SK-N-SH (cell line): ENCODE measurements around the gene BTF3L4. TPM values are rescaled to one million over a fixed set of nuclear protein-coding genes. Genes with fewer than 3 reads are reported as not detected.

Source experiments
- CTCF ChIA-PET: fragments of 300-600, 350-600 bp; formaldehyde crosslinking; extraction: SDS; loops from one replicate; lab custom pipeline; 2021; lab: Yijun Ruan, JAX
- POLR2A ChIA-PET: fragments of 350-600 bp; sonication (Branson Sonifier 250); formaldehyde crosslinking; extraction: SDS; loops from one replicate; lab custom pipeline; 2020; ENCODE audit warnings: antibody characterized with exemption, inconsistent platforms; lab: Yijun Ruan, JAX
- DNase-seq: peaks from one replicate; pipeline ENCODE4 v3.0.0; 2012
- H2AFZ ChIP-seq: fragments of 200-600 bp; sonication (generic); 2 replicates; pipeline ENCODE4 v1.8.1; 2016; ENCODE audit warnings: antibody characterized with exemption, mild to moderate bottlenecking, low read depth
- H3F3A ChIP-seq: fragments of 200-600 bp; sonication (generic); replicated peaks from 2 replicates; pipeline ENCODE3; 2016; ENCODE audit warnings: antibody characterized with exemption, mild to moderate bottlenecking; ENCODE audit not compliant: insufficient read depth
- H3K27ac ChIP-seq, 2 experiments: fragments of 200-500 bp in 1 of 2; fragments of 200-600 bp in 1 of 2; sonication (Bioruptor generic) in 1 of 2; sonication (generic), shearing (Covaris generic) in 1 of 2; 2 replicates each; pipeline versions ENCODE4 v1.5.1 to v1.6.1; 2014 to 2016; ENCODE audit warnings: low read depth in 2 of 2, inconsistent platforms in 1 of 2, low read length in 1 of 2, mild to moderate bottlenecking in 1 of 2, mixed read lengths in 1 of 2
- H3K27me3 ChIP-seq: fragments of 200-600 bp; sonication (generic), shearing (Covaris generic); 2 replicates; pipeline ENCODE4 v1.6.1; 2016; ENCODE audit warnings: mixed run types; ENCODE audit not compliant: insufficient read depth
- H3K36me3 ChIP-seq, 2 experiments: fragments of 200-500 bp in 1 of 2; fragments of 200-600 bp in 1 of 2; sonication (Bioruptor generic) in 1 of 2; sonication (generic) in 1 of 2; replicated peaks in 1 of 2; 2 replicates each; pipeline versions ENCODE3 to v1.5.1; 2014 to 2016; ENCODE audit warnings: low read length in 1 of 2, mild to moderate bottlenecking in 1 of 2; ENCODE audit not compliant: insufficient read depth in 2 of 2, control insufficient read depth in 1 of 2
- H3K4me1 ChIP-seq, 2 experiments: fragments of 200-500 bp in 1 of 2; fragments of 200-600 bp in 1 of 2; sonication (Bioruptor generic) in 1 of 2; sonication (generic), shearing (Covaris generic) in 1 of 2; 2 replicates each; pipeline versions ENCODE4 v1.5.1 to v1.6.1; 2014 to 2016; ENCODE audit warnings: low read depth in 1 of 2, low read length in 1 of 2, mixed run types in 1 of 2; ENCODE audit not compliant: insufficient read depth in 2 of 2, control insufficient read depth in 1 of 2
- H3K4me2 ChIP-seq: fragments of 200-600 bp; sonication (generic), shearing (Covaris generic); 2 replicates; pipeline ENCODE4 v1.6.1; 2017; ENCODE audit warnings: mixed run types
- H3K4me3 ChIP-seq, 2 experiments: fragments of 200-500 bp in 1 of 2; fragments of 200-600 bp in 1 of 2; sonication (Bioruptor generic) in 1 of 2; sonication (generic), shearing (Covaris generic) in 1 of 2; 2 replicates each; pipeline versions ENCODE4 v1.5.1 to v1.8.1; 2014 to 2016; ENCODE audit warnings: low read depth in 2 of 2, inconsistent platforms in 1 of 2, low read length in 1 of 2, mild to moderate bottlenecking in 1 of 2, mixed read lengths in 1 of 2, moderate library complexity in 1 of 2
- H3K79me2 ChIP-seq: fragments of 200-600 bp; sonication (generic); 2 replicates; pipeline ENCODE4 v1.8.1; 2017; ENCODE audit warnings: mild to moderate bottlenecking; ENCODE audit not compliant: insufficient read depth
- H3K9ac ChIP-seq: fragments of 200-600 bp; sonication (generic); 2 replicates; pipeline ENCODE4 v1.6.1; 2017; ENCODE audit warnings: mixed run types
- H3K9me2 ChIP-seq: fragments of 200-600 bp; sonication (generic); 2 replicates; pipeline ENCODE4 v1.6.1; 2017; ENCODE audit warnings: mixed run types
- H3K9me3 ChIP-seq: fragments of 200-600 bp; sonication (generic); 2 replicates; pipeline ENCODE4 v1.6.1; 2017; ENCODE audit warnings: mixed run types, mild to moderate bottlenecking, moderate library complexity
- H4K20me1 ChIP-seq: fragments of 200-600 bp; sonication (generic); 2 replicates; pipeline ENCODE4 v1.6.1; 2017; ENCODE audit warnings: mild to moderate bottlenecking, mixed run types; ENCODE audit not compliant: insufficient read depth
- CTCF ChIP-seq: fragments of 200-600 bp; sonication (generic); IDR thresholded peaks from 2 replicates; pipeline ENCODE4 v1.6.1; 2017; ENCODE audit warnings: antibody characterized with exemption, mild to moderate bottlenecking, moderate library complexity
- ELF1 ChIP-seq: IDR thresholded peaks from 2 replicates; pipeline ENCODE4 v1.4.0; 2012
- EP300 ChIP-seq, 2 experiments: IDR thresholded peaks; 2 replicates each; pipeline versions ENCODE4 v1.4.0 to v1.6.1; 2012; ENCODE audit warnings: borderline replicate concordance in 1 of 2, low read depth in 1 of 2, low read length in 1 of 2
- FOSL2 ChIP-seq: IDR thresholded peaks from 2 replicates; pipeline ENCODE4 v1.4.0; 2012; ENCODE audit warnings: low read depth, mild to moderate bottlenecking, moderate library complexity, borderline replicate concordance
- FOXM1 ChIP-seq: IDR thresholded peaks from 2 replicates; pipeline ENCODE4 v1.4.0; 2012; ENCODE audit warnings: low read depth, mild to moderate bottlenecking
- MEF2A ChIP-seq: IDR thresholded peaks from 2 replicates; pipeline ENCODE4 v1.4.0; 2012; ENCODE audit warnings: low read depth, borderline replicate concordance
- MXI1 ChIP-seq: IDR thresholded peaks from 2 replicates; pipeline ENCODE4 v1.6.1; 2012; ENCODE audit warnings: mild to moderate bottlenecking, low read depth, low read length, improper control_type of control experiment
- PBX3 ChIP-seq: IDR thresholded peaks from 2 replicates; pipeline ENCODE4; 2012
- POLR2AphosphoS5 ChIP-seq: IDR thresholded peaks from 2 replicates; pipeline ENCODE4 v1.6.1; 2012; ENCODE audit warnings: low read depth, low read length
- RFX5 ChIP-seq: IDR thresholded peaks from 2 replicates; pipeline ENCODE4 v1.6.1; 2012; ENCODE audit warnings: mild to moderate bottlenecking, improper control_type of control experiment, low read length
- RXRA ChIP-seq: IDR thresholded peaks from 2 replicates; pipeline ENCODE4 v1.4.0; 2012; ENCODE audit warnings: low read depth, mild to moderate bottlenecking, borderline replicate concordance
- SIN3A ChIP-seq: IDR thresholded peaks from 2 replicates; pipeline ENCODE4 v1.6.1; 2012; ENCODE audit warnings: low read depth, mild to moderate bottlenecking, low read length, moderate library complexity, borderline replicate concordance
- TAF1 ChIP-seq: IDR thresholded peaks from 2 replicates; pipeline ENCODE4 v1.6.1; 2012; ENCODE audit warnings: low read depth, mild to moderate bottlenecking, low read length, moderate library complexity, borderline replicate concordance
- TCF12 ChIP-seq: IDR thresholded peaks from 2 replicates; pipeline ENCODE4 v1.4.0; 2012
- ZBTB33 ChIP-seq: IDR thresholded peaks from 2 replicates; pipeline ENCODE4 v1.4.0; 2012; ENCODE audit warnings: low read depth, borderline replicate concordance
- WGBS: methylation state at CpG from one replicate; pipeline ENCODE4 v1.1.6; 2017; ENCODE audit warnings: low lambda C conversion rate; 5-methylcytosine and 5-hydroxymethylcytosine counted together
- polyA plus RNA-seq, 3 experiments: library from polyadenylated mRNA; depleted of rRNA; stranded (reverse); fragments of >200 nt; gene quantifications; 2 replicates each; pipeline ENCODE4 v1.2.3, GENCODE V29; 2012
- TF ChIP-seq, protein P1 (sequence below): fragments of 150-350 bp; IDR thresholded peaks from 2 replicates; pipeline ENCODE4 v1.6.1; 2016; ENCODE audit warnings: mild to moderate bottlenecking, low read depth, low read length

The BTF3L4 gene
- polyA plus RNA-seq, 1 of the 3 experiments (the other 2 are of a cell fraction), result 26.1 TPM

DNA sequence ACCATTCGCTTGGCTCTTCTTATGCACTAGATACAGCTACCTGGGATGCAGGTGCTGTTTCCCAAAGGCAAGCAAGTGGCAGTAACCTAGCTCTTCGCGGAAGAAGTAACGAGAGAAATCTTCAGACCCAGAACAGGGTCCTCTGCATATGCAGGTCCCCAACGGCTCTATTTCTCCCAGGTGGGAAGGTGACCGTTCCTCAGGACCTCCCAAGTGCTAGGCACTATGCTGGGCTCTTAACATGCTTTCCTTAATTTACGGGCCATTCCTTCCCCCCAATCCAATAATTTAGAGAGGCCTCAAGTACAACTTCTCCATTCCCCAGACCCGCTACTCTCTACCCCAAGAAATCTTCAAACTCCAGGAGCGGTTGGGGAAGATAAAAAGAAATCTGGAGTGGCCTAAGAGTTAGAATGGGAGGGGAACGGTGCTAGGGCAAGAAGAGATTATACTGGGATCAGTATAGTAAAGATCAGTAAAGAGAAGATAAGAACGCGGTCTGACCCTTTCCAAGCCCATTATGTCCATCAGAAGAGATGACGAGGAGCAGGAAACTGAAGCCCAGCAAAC lies 1.5 kb upstream of the BTF3L4 start:
- Histone ChIP-seq H3K36me3 (peaks cover 17 to 29% of the 10 kb centered on the region in 2 experiments), H3K9me2 (no peaks in the 10 kb centered on the region), H3K27me3 (no peaks in the 10 kb centered on the region), H3K9me3 (no peaks in the 10 kb centered on the region), H4K20me1 (peaks cover 6% of the 10 kb centered on the region; the same call in 1 of the 2 replicates), H3K27ac (peak overlapping the region; percentile 87 to 98), H2AFZ (peak overlapping the region; percentile 83), H3K4me3 (peak overlapping the region; percentile 91 to 98), H3K9ac (peak overlapping the region; percentile 87), H3K79me2 (peaks cover 84% of the 10 kb centered on the region), H3K4me1 (peaks cover 13 to 19% of the 10 kb centered on the region in 2 experiments), H3K4me2 (peak overlapping the region; percentile 92), H3F3A (peaks cover 13% of the 10 kb centered on the region)
- POLR2A ChIA-PET, result interaction anchor here (0.7 to 1.4 kb wide), 8 partner anchors 18 to 311 kb away, joined by 3 to 15 read pairs (median 4); partner anchors contain the start of genes CC2D1B and KTI12
- DNase-seq, result no peak
- TF ChIP-seq, protein P1, sequence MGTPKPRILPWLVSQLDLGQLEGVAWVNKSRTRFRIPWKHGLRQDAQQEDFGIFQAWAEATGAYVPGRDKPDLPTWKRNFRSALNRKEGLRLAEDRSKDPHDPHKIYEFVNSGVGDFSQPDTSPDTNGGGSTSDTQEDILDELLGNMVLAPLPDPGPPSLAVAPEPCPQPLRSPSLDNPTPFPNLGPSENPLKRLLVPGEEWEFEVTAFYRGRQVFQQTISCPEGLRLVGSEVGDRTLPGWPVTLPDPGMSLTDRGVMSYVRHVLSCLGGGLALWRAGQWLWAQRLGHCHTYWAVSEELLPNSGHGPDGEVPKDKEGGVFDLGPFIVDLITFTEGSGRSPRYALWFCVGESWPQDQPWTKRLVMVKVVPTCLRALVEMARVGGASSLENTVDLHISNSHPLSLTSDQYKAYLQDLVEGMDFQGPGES, result no peak
- no peak for TF ChIP-seq FOXM1
- TF ChIP-seq PBX3, result 0 out of 2 replicates have a peak, but pooled peaks have one; percentile 0
- CTCF ChIA-PET, result interaction anchor here (1.0 to 2.4 kb wide), 2 partner anchors 17 kb away, joined by 3 to 9 read pairs; no protein-coding TSS in a partner anchor
- WGBS, result 4% methylated on average over 13 of the region's 13 CpGs

GRCh38 chr1:52055066-52055865 lies 829 bp upstream of the BTF3L4 start, which contains the start of gene TXNDC12:
TSS of gene TXNDC12 (minus strand) at chr1:52055191. CDS start at chr1:52055096, 95 bp downstream.
- H3K9ac ChIP-seq, result peak within 1 kb of the TSS; percentile 87
- TF ChIP-seq ZBTB33 (peak; percentile 36; the same call in 1 of the 2 replicates), RXRA (no peak), CTCF (no peak), MXI1 (peak; percentile 74), RFX5 (no peak), FOSL2 (no peak), POLR2AphosphoS5 (peak; percentile 88; the same call in 1 of the 2 replicates), TAF1 (peak; percentile 90), PBX3 (no peak), EP300 (IDR thresholded peaks at IDR 0.05; ENCODE audit: borderline replicate concordance in 1 of 2, low read depth in 1 of 2, low read length in 1 of 2) (no peak), SIN3A (peak; percentile 72; the same call in 1 of the 2 replicates), ELF1 (peak; percentile 71), TCF12 (peak; percentile 40; the same call in 1 of the 2 replicates), FOXM1 (no peak), MEF2A (no peak)

More at GRCh38 chr1:52055066-52055865, 829 bp upstream of the BTF3L4 start, which contains the start of gene TXNDC12:
- Histone ChIP-seq H3K4me1 (peaks cover 13 to 21% of the 10 kb centered on the region in 2 experiments), H3K27me3 (no peaks in the 10 kb centered on the region), H4K20me1 (peaks cover 9% of the 10 kb centered on the region; the same call in 1 of the 2 replicates), H3K36me3 (peaks cover 23 to 36% of the 10 kb centered on the region in 2 experiments), H2AFZ (peak within 1 kb of the TSS; percentile 83), H3K4me2 (peak within 1 kb of the TSS; percentile 92), H3K9me3 (no peaks in the 10 kb centered on the region), H3K27ac (peak within 1 kb of the TSS; percentile 87 to 98), H3F3A (peaks cover 14% of the 10 kb centered on the region), H3K4me3 (peak within 1 kb of the TSS; percentile 91 to 98), H3K9me2 (no peaks in the 10 kb centered on the region), H3K79me2 (peaks cover 84% of the 10 kb centered on the region)
- WGBS, result under 1% methylated on average over 43 of the region's 45 CpGs
- POLR2A ChIA-PET, result interaction anchor here (0.6 to 1.4 kb wide), 11 partner anchors 14 to 350 kb away, joined by 3 to 15 read pairs (median 4); partner anchors contain the start of genes CC2D1B, KTI12 and PRPF38A
- peak; percentile 90 for DNase-seq
- CTCF ChIA-PET, result interaction anchor here (1.1 to 2.4 kb wide), 2 partner anchors 16 to 22 kb away, joined by 3 to 9 read pairs; partner anchors contain the start of gene KTI12
